GM12801 (cell line): ENCODE results near the gene RFFL.

Source experiments
- TF ChIP-seq, protein P1 (sequence below): IDR thresholded peaks from one replicate; pipeline ENCODE4 v1.5.1; 2011; ENCODE audit warnings: control low read depth; ENCODE audit not compliant: insufficient read length; ENCODE audit errors: extremely low read depth

Gene RFFL

DNA sequence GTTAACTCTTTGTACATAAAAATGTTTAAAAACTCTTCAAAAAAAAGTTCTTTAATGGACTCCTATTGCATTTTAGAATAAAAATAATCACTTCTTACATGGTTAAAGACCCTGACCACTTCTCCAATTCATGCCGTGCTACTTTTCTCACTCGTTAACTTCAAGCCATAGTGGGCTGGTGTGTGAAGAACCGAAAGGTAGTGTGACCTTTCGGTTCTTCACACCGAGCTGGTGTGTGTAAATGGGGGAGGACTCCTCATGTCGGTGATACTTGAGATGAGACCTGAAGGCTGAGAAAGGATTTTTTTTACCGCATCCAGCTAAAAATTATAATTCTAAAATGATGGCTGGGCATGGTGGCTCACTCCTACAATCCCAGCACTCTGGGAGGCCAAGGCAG, 22.1 kb downstream of the RFFL start:
- TF ChIP-seq, protein P1, sequence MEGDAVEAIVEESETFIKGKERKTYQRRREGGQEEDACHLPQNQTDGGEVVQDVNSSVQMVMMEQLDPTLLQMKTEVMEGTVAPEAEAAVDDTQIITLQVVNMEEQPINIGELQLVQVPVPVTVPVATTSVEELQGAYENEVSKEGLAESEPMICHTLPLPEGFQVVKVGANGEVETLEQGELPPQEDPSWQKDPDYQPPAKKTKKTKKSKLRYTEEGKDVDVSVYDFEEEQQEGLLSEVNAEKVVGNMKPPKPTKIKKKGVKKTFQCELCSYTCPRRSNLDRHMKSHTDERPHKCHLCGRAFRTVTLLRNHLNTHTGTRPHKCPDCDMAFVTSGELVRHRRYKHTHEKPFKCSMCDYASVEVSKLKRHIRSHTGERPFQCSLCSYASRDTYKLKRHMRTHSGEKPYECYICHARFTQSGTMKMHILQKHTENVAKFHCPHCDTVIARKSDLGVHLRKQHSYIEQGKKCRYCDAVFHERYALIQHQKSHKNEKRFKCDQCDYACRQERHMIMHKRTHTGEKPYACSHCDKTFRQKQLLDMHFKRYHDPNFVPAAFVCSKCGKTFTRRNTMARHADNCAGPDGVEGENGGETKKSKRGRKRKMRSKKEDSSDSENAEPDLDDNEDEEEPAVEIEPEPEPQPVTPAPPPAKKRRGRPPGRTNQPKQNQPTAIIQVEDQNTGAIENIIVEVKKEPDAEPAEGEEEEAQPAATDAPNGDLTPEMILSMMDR: no peak

DNA sequence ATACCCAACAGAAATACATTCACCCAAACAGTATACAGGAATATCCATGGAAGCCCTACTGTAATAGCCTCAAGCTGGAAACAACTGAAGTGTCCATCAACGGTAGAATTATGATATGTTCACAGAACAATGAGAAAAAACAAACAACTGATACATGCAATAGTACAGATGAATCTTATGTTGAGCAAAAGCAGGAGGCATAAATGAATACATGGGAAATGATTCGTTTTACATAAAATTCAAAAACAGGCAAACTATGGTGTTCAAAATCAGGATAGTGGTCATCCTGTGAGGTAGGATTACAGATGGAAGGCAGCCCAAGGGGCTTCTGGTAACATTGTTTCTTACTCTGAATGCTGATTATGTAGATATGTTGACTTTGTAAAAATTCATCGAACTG, 25.1 kb downstream of the RFFL start:
- TF ChIP-seq, protein P1: no peak

GRCh38 chr17:35030780-35031179, 32.7 kb downstream of the RFFL start:
- TF ChIP-seq, protein P1: no peak

GRCh38 chr17:35028531-35029262, 34.8 kb downstream of the RFFL start:
- TF ChIP-seq, protein P1: no peak

DNA sequence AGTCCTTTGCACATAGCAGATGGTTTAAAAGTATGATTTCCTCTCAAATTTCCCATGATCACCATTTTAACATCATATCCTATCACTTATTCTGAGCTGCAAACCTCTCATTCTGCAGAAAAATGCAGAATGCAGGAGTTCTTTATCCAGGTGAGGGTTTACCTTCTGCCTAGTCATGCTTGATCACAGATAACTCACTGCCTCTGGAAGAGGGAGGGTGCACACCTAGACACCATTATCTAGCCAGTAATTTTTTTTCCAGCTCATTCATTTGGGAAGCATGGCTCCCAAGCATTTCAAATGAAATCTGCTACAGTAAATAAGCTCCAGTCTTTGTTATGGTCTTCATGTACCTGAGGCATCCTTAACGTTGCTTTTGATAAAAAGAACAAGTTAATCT, 38.0 kb downstream of the RFFL start:
- TF ChIP-seq, protein P1: no peak

- TF ChIP-seq, protein P1: no peak
These were observed 40.0 kb downstream of the RFFL start for GRCh38 chr17:35023538-35023937.

DNA sequence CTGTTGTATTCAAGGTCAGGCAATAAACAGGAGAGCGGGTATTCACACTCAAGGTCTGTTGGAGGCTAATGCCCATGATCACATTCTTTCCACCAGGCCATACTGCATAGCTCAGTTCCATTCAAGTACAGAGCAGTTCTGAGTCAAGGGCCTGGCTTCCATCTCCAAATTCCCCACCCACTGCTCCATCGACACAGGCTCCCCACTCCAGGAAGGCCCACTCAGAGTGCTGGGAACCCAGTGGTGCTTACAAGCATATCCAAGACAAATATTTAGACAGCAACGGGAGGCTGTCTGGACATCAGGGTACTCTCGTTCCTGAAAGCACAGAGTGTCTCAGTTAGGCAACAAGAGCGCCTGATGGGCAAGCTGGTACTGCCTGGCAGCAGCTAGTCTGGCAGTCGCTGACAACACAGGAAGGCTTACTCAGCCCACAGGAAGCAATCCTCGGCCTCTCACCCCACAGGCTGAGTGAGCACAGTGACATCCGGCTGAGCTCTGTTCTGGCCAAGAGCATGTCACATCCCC, 40.9 kb downstream of the RFFL start:
- TF ChIP-seq, protein P1: no peak
